NCI-H2081 treated with DMSO at 0.1 percent for 48 hours (cell line): ENCODE results near the gene OSGIN1.

ENCODE experiments used
- DNase-seq: peaks from one replicate; lab custom pipeline; 2025; lab: John Stamatoyannopoulos, UW

The OSGIN1 gene

DNA sequence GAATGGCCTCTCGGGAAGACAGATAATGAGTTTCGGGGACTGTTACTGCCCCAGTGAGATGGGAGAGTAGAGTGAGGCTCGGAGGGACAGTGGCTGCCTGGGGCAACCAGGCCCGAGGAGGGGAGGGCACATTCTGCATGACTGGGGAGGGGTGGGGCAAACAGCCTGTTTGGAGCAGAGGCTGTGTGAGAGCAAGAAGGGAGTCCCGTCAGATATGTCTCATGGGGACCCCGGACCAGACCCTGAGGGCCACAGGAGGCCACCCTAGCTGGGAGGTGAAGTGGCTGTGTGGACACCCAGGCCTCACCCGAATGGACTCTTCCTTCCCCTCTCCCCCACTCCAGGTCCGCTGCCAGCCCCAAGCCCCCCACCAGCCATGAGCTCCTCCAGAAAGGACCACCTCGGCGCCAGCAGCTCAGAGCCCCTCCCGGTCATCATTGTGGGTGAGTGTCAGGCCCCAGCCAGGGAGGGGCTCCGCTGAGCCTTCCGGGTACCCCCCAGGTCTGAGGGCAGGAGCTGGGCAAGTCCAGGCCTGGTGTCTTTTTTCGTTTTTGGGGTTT, 4.3 kb downstream of the OSGIN1 start:
- DNase-seq, result no peak

- DNase-seq, result no peak
These were observed 5.3 kb downstream of the OSGIN1 start for GRCh38 chr16:83958137-83958845.

DNA sequence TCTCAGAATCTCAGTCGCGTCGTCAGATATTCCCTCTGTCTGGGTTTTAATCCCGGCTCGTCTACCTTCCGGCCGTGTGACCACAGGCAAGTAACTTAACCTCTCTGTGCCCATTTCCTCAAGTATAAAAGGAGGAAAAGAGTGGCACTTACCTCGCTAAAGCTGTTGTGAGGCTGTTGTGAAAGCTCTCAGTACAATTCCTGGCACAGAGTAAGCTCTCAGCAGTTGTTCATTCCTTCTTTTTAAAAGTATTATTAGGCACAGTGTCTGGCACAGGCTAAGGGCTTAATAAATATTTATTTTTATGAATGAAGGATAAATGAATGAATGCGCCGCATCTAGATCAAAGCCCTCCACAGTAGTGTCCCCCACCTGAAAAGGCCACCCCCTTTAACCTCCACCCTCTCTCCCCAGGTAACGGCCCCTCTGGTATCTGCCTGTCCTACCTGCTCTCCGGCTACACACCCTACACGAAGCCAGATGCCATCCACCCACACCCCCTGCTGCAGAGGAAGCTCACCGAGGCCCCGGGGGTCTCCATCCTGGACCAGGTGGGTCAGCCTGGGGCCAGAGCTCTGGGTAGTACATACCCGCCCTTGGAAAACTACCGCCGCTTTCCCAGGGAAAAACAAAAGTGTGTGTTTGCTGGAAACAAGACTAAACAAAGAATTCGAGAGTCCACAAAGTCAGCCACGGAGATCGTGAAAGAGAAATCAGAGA, 6.0 kb downstream of the OSGIN1 start:
- no peak for DNase-seq

- no peak for DNase-seq
These were observed 6.8 kb downstream of the OSGIN1 start for GRCh38 chr16:83959656-83960434.

- no peak for DNase-seq
These were observed 7.6 kb downstream of the OSGIN1 start for GRCh38 chr16:83960521-83961249.

GRCh38 chr16:83961591-83961990, 8.6 kb downstream of the OSGIN1 start:
- DNase-seq, result no peak

- no peak for DNase-seq
These were observed 10.5 kb downstream of the OSGIN1 start for GRCh38 chr16:83963277-83964119.

- no peak for DNase-seq
These were observed 11.8 kb downstream of the OSGIN1 start for GRCh38 chr16:83964684-83965443.

GRCh38 chr16:83965444-83966152, 12.6 kb downstream of the OSGIN1 start:
- DNase-seq, result no peak

DNA sequence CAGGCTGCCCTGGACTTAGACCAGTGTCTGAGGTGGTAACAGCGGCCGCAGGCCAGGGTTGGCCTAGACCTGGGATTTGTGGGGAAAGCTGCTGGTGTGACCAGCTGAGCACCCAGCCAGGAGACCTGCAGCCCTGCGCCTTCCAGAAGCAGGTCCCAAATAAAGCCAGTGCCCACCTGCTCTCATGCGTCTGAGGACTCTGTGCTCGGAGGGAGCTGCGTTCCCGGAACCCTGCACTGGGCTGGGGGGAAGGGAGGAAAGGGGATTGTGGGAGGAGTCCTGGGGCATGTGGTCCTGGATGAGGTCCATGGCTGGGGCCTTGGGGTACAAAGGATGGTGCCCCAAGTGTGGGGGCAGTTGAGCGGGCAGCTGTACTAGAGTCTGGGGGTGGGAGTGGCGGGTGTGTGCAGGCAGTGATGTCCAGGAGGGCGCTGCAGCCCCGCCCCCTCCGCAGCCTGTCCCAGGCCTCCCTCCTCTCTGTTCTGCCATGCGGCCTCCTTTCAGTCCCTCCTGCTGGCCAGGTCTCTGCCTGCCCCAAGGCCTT, 13.2 kb downstream of the OSGIN1 start:
- DNase-seq, result no peak

GRCh38 chr16:83967091-83967490, 14.1 kb downstream of the OSGIN1 start:
- no peak for DNase-seq

GRCh38 chr16:83967838-83968305, 14.8 kb downstream of the OSGIN1 start, which contains the start of gene NECAB2:
Gene NECAB2, plus strand, starts transcription at chr16:83968244. Its CDS starts 405 bp downstream, at chr16:83968649.
- no peak for DNase-seq

- DNase-seq, result no peak
These were observed 15.3 kb downstream of the OSGIN1 start for GRCh38 chr16:83968306-83968851.

DNA sequence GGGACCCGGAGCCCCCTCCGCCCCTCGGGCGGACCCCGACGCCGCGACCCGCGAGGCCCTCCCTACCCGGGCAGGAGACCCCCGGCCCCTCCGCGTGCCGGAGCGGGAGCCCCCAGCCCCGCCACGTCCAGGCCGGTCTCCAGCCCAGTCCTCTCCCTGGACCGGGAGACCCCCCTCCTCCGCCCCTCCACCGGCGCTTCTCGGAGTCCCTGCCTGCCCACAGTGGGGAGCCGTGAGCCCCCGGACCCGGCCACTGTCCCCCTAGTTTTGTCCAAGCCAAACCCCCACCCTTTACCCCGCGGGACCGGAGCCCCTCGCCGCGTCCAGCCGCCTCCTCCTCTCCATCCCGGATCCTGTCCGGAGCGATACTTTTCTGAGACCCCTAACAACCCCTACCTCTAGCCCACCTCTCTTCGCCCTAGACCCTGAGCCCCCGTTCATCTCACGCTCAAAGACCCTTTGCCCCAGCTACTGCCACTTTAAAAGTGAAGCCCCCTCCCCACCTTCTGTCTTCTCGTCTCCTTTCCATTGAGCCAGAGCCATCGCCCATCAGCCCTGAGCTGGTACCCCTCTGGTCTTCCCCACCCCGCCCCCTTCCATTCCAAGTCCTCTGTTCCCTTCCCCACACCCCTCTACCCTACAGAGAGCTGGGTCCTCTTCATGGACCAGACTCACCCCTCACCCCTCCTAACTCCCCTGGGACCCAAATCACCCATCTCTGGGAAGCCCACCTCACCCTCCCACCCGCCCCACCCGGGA, 16.0 kb downstream of the OSGIN1 start:
- no peak for DNase-seq

GRCh38 chr16:83969771-83970429, 16.9 kb downstream of the OSGIN1 start:
- DNase-seq, result no peak

- DNase-seq, result no peak
These were observed 17.4 kb downstream of the OSGIN1 start for GRCh38 chr16:83970430-83970815.
